Natural killer cell (primary cell): ENCODE results near the gene SLC25A29. TPM values are rescaled to one million over a fixed set of nuclear protein-coding genes. Genes with fewer than 3 reads are reported as not detected.

Experiments used
- ATAC-seq, 3 donors: fragments of 150-1000 bp in 2 of 3; fragments of 200-7000 bp in 1 of 3; cut with Tn5 transposase; 1 replicate in 1 of 3; 2 replicates in 2 of 3; pipeline ENCODE4 v1.10.0; 2021; ENCODE audit warnings: mild to moderate bottlenecking in 2 of 3, moderate library complexity in 2 of 3
- DNase-seq, 2 donors: peaks; one replicate each; pipeline versions ENCODE4 v3.0.0 to v3.0.0-alpha.2; 2013 to 2021; ENCODE audit warnings: mixed read lengths in 1 of 2
- H3K27ac ChIP-seq: one replicate; pipeline ENCODE4 v1.5.1; 2013; ENCODE audit warnings: mild to moderate bottlenecking, low read length
- H3K27me3 ChIP-seq: one replicate; pipeline ENCODE4 v1.6.1; 2013; ENCODE audit warnings: low read length; ENCODE audit not compliant: control insufficient read depth, insufficient read depth
- H3K36me3 ChIP-seq: one replicate; pipeline ENCODE4 v1.6.1; 2013; ENCODE audit warnings: low read length; ENCODE audit not compliant: control insufficient read depth, insufficient read depth
- H3K4me1 ChIP-seq: one replicate; pipeline ENCODE4 v1.6.1; 2013; ENCODE audit warnings: low read length; ENCODE audit not compliant: control insufficient read depth, insufficient read depth
- H3K4me3 ChIP-seq: one replicate; pipeline ENCODE4 v1.5.1; 2013; ENCODE audit warnings: low read length
- H3K9me3 ChIP-seq: one replicate; pipeline ENCODE4 v1.6.1; 2013; ENCODE audit warnings: low read length; ENCODE audit not compliant: control insufficient read depth, insufficient read depth
- H3K27ac Mint-ChIP-seq, 2 donors: one replicate each; pipeline ENCODE4 v1.8.0; 2022; ENCODE audit warnings: mild to moderate bottlenecking in 2 of 2, mixed read lengths in 2 of 2, moderate library complexity in 1 of 2
- H3K27me3 Mint-ChIP-seq, 2 donors: one replicate each; pipeline ENCODE4 v1.8.0; 2022; ENCODE audit warnings: low read depth in 2 of 2, mixed read lengths in 2 of 2
- H3K36me3 Mint-ChIP-seq: one replicate; pipeline ENCODE4 v1.8.0; 2022; ENCODE audit warnings: mixed read lengths
- H3K4me1 Mint-ChIP-seq, 2 donors: one replicate each; pipeline ENCODE4 v1.8.0; 2022; ENCODE audit warnings: mixed read lengths in 2 of 2
- H3K4me3 Mint-ChIP-seq: one replicate; pipeline ENCODE4 v1.8.0; 2022; ENCODE audit warnings: mild to moderate bottlenecking, moderate library complexity, mixed read lengths
- H3K9me3 Mint-ChIP-seq, 2 donors: one replicate each; pipeline ENCODE4 v1.8.0; 2022; ENCODE audit warnings: mixed read lengths in 2 of 2
- WGBS: methylation state at CpG from one replicate; pipeline ENCODE4 v1.1.7; 2013; ENCODE audit warnings: missing lambda C conversion rate; ENCODE audit not compliant: insufficient coverage; 5-methylcytosine and 5-hydroxymethylcytosine counted together
- intact Hi-C: fragments of 100-400 bp; cut with micrococcal nuclease; formaldehyde crosslinking; loops from one replicate; pipeline ENCODE4 v1.14.2; 2022
- total RNA-seq, 4 donors: library from RNA; stranded (reverse); fragments of 120-200 nt in 1 of 4; gene quantifications; one replicate each; pipeline versions ENCODE4 v1.2.3 to v1.2.4, GENCODE V29; 2013 to 2022
- TF ChIP-seq, protein P1 (sequence below): fragments of 200-600 bp; IDR thresholded peaks from one replicate; pipeline ENCODE4 v1.8.0; 2022; ENCODE audit warnings: antibody characterized with exemption

SLC25A29 gene
- total RNA-seq, 3 donors from 2014 or later (not counting 1 experiment from before 2014, with no cell fraction given): 8.6 to 80.7 (median 69.3) TPM

DNA sequence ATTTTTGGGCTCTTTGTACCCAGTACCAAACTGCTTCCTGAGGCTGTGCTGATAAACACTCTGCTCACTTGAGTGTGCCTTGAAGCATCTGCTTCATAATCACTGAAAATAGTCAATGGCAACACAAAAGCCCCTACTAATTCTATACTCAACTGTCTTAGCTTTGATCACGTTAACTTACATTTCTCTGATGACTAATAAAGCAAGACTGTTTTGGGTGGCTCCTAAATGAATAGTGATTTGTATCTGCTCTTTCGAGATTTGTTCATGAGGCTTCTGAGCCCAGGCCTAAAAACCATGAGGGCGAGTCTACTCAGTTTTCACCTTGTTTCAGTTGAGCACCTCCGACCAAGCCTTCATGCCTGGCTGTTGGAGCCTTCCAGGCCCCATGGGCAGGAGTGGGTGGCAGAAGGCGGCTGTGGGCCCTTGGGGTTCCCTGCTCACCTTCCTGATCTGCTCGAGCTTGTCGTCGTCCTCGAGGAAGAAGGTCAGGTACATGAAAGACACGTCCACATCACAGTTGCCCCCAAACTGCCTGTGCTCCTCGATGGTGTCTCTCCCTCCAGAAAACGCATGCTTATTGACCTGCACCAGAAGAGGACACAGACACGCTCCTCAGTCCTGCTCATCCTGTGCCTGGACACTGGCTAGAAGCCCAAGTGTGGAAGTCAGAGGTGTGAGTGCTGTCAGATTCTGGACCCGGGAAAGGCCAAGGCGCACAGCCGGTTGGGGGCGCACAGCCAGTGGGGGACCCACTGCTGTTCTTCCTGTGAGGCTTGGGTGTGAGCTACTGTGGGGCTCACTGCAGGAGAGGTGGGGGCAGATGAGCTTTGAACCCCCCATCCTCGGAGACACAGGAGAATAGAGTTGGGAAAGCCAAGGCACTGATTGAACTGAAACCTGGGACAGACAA lies 30.6 kb upstream of the SLC25A29 start:
- Mint-ChIP-seq H3K27me3 (no peaks in the 10 kb centered on the region), H3K4me3 (no peak overlapping the region), H3K9me3 (no peaks in the 10 kb centered on the region), H3K4me1 (no peaks in the 10 kb centered on the region), H3K27ac (peak overlapping the region in 1 of 2 donors; percentile 28), H3K36me3 (peaks cover 6% of the 10 kb centered on the region)
- Histone ChIP-seq H3K4me3 (no peak overlapping the region), H3K27me3 (no peaks in the 10 kb centered on the region), H3K9me3 (no peaks in the 10 kb centered on the region), H3K36me3 (peaks cover 16% of the 10 kb centered on the region), H3K27ac (no peak overlapping the region), H3K4me1 (peaks cover 10% of the 10 kb centered on the region)
- no peak for DNase-seq
- 89% methylated on average over 17 of the region's 18 CpGs for WGBS
- TF ChIP-seq, protein P1, sequence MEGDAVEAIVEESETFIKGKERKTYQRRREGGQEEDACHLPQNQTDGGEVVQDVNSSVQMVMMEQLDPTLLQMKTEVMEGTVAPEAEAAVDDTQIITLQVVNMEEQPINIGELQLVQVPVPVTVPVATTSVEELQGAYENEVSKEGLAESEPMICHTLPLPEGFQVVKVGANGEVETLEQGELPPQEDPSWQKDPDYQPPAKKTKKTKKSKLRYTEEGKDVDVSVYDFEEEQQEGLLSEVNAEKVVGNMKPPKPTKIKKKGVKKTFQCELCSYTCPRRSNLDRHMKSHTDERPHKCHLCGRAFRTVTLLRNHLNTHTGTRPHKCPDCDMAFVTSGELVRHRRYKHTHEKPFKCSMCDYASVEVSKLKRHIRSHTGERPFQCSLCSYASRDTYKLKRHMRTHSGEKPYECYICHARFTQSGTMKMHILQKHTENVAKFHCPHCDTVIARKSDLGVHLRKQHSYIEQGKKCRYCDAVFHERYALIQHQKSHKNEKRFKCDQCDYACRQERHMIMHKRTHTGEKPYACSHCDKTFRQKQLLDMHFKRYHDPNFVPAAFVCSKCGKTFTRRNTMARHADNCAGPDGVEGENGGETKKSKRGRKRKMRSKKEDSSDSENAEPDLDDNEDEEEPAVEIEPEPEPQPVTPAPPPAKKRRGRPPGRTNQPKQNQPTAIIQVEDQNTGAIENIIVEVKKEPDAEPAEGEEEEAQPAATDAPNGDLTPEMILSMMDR: no peak
- no peak for ATAC-seq
- intact Hi-C loops: no loop called here

GRCh38 chr14:100334904-100335303 lies 28.7 kb upstream of the SLC25A29 start:
- WGBS: 87% methylated on average over 12 of the region's 12 CpGs
- H3K27ac Mint-ChIP-seq: no peak overlapping the region
- DNase-seq (no peak), ATAC-seq (no peak)
- H3K27ac ChIP-seq: no peak overlapping the region
- H3K4me3 ChIP-seq: no peak overlapping the region
- H3K4me1 Mint-ChIP-seq: no peaks in the 10 kb centered on the region
- intact Hi-C loops: no loop called here
- no peaks in the 10 kb centered on the region for H3K9me3 ChIP-seq
- peaks cover 16% of the 10 kb centered on the region for H3K36me3 ChIP-seq
- H3K4me1 ChIP-seq: no peaks in the 10 kb centered on the region
- no peaks in the 10 kb centered on the region for H3K27me3 ChIP-seq
- no peak overlapping the region for H3K4me3 Mint-ChIP-seq
- no peaks in the 10 kb centered on the region for H3K27me3 Mint-ChIP-seq
- no peaks in the 10 kb centered on the region for H3K9me3 Mint-ChIP-seq
- TF ChIP-seq, protein P1: no peak
- no peaks in the 10 kb centered on the region for H3K36me3 Mint-ChIP-seq

DNA sequence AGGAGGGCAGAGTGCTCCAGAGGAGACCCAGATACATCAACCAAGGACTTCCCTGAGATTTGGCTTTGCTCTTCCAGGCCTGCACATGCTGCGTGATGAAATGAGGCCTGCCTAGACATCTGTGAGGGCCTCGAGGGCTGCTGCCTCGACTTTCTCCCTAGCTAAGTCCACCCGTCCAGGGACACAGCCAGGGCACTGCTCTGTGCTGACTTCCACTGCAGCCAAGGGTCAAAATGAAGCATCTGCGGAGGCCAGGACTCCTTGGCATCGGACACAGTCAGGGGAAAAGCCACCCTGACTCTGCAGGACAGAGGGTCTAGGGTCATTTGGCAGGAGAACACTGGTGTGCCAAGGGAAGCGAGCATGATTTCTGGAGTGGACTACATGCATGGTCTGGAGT lies 27.6 kb upstream of the SLC25A29 start:
- no peak for DNase-seq
- Mint-ChIP-seq H3K4me1 (no peaks in the 10 kb centered on the region), H3K4me3 (no peak overlapping the region), H3K9me3 (no peaks in the 10 kb centered on the region), H3K27ac (no peak overlapping the region), H3K36me3 (no peaks in the 10 kb centered on the region), H3K27me3 (no peaks in the 10 kb centered on the region)
- no peak for ATAC-seq
- TF ChIP-seq, protein P1: no peak
- intact Hi-C loops: no loop called here
- H3K4me3 ChIP-seq: no peak overlapping the region
- no peak overlapping the region for H3K27ac ChIP-seq
- H3K27me3 ChIP-seq: no peaks in the 10 kb centered on the region
- peaks cover 13% of the 10 kb centered on the region for H3K36me3 ChIP-seq
- no peaks in the 10 kb centered on the region for H3K9me3 ChIP-seq
- 92% methylated on average over 7 of the region's 7 CpGs for WGBS
- no peaks in the 10 kb centered on the region for H3K4me1 ChIP-seq
